DOHH2 (cell line): ENCODE data around the gene SLC38A3.

Source experiments
- CTCF ChIP-seq: fragments of 200-600 bp; sonication (generic); IDR thresholded peaks from one replicate; pipeline ENCODE4 v1.5.1; 2014; ENCODE audit warnings: antibody characterized with exemption, mild to moderate bottlenecking, low read depth, low read length; ENCODE audit not compliant: poor library complexity, severe bottlenecking
- EZH2phosphoT487 ChIP-seq: fragments of 200-600 bp; sonication (generic); IDR thresholded peaks from 2 replicates; pipeline ENCODE4 v1.6.1; 2017; ENCODE audit warnings: borderline replicate concordance, mild to moderate bottlenecking, antibody characterized with exemption, low read length, moderate library complexity, mixed read lengths

GRCh38 chr3:50221051-50221410 is 16.0 kb downstream of the SLC38A3 start:
- TF ChIP-seq CTCF: no peak
- TF ChIP-seq EZH2phosphoT487: no peak
